ENCODE data around the gene LRRC56. TPM values are rescaled to one million over a fixed set of nuclear protein-coding genes. Genes with fewer than 3 reads are reported as not detected.
A peak's percentile ranks its signal among the peaks of the same experiment; 100 is the strongest.

The LRRC56 gene
- total RNA-seq, 1 experiment from 2014 or later, result 0.19 TPM

GRCh38 chr11:540583-541432 lies 3.5 kb downstream of the LRRC56 start:
- no peak for DNase-seq (ENCODE audit: low spot score)

- DNase-seq (ENCODE audit: low spot score), result no peak
Observed at GRCh38 chr11:541433-541885, 4.1 kb downstream of the LRRC56 start.

GRCh38 chr11:544817-545166 lies 7.5 kb downstream of the LRRC56 start:
- no peak for DNase-seq (ENCODE audit: low spot score)

DNA sequence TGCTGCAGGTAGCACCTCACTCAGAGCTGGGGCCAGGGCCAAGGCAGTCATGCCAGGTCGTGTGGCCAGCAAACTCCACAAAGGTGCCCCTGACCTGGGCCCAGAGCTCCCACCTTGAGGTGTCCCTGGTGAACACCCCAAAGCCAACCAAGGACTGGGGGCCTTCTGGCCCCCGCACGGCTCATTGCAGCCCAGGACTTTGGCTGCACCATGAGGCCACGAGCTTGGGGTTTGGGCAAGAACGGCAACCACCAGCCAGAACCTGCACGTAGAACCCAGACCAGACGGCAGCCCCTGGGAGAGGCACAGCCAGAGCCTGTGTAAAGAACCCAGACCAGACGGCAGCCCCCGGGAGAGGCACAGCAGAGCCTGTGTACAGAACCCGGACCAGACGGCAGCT lies 7.8 kb downstream of the LRRC56 start:
- no peak for DNase-seq (ENCODE audit: low spot score)

GRCh38 chr11:548700-549603 lies 11.6 kb downstream of the LRRC56 start:
- DNase-seq (ENCODE audit: low spot score), result no peak

- DNase-seq (ENCODE audit: low spot score), result no peak
Observed at GRCh38 chr11:550021-550745, 12.9 kb downstream of the LRRC56 start.

DNA sequence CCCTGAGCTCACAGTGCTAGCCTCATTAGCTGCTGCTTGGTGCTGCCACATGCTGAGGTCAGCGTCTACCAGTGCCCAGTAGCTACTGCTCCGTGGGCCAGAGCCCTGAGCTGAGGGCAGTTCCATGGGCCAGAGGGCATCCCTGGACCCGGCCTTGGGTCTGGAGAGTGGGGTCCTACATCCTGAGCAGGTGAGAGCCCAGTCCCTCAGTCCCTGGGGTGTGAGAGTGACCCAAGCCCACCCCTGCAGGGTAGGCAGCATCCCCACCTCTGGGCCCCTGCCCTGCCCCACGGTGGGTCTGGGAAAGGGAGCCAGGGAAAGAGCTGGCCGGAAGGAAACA lies 13.4 kb downstream of the LRRC56 start:
- no peak for DNase-seq (ENCODE audit: low spot score)

DNA sequence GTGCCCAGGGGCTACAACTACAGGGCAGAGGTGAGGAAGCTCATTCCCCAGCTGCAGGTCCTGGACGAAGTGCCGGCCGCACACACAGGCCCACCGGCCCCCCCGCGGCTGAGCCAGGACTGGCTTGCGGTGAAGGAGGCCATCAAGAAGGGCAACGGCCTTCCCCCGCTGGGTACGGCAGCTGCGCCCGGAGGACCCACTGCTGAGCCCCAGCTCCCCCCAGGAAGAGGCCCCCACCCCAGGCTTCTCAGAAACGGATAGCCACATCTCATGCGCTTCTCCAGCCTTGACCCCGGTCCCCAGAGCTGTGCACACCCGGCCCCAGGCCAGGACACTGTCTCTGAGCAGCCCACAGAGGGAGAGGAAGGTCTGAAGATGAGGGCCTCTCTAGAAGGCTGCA lies 13.8 kb downstream of the LRRC56 start:
- no peak for DNase-seq (ENCODE audit: low spot score)

- DNase-seq (ENCODE audit: low spot score), result no peak
Observed at GRCh38 chr11:551596-551995, 14.3 kb downstream of the LRRC56 start.

- DNase-seq (ENCODE audit: low spot score), result no peak
Observed at GRCh38 chr11:553083-553987, 16.0 kb downstream of the LRRC56 start.

DNA sequence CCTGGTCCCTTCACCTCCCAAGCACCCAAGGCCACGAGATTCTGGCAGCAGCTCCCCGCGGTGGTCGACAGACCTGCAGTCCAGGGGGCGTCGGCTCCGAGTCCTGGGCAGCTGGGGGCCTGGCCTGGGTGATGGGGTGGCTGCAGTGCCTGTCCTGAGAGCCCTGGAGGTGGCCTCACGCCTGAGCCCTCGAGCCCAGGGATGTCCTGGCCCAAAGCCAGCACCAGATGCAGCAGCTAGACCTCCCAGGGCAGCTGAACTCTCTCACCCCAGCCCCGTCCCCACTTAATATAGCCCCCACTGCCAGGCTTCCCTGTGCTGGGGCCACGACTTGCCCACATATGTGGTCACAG lies 16.6 kb downstream of the LRRC56 start:
- DNase-seq (ENCODE audit: low spot score), result no peak

DNA sequence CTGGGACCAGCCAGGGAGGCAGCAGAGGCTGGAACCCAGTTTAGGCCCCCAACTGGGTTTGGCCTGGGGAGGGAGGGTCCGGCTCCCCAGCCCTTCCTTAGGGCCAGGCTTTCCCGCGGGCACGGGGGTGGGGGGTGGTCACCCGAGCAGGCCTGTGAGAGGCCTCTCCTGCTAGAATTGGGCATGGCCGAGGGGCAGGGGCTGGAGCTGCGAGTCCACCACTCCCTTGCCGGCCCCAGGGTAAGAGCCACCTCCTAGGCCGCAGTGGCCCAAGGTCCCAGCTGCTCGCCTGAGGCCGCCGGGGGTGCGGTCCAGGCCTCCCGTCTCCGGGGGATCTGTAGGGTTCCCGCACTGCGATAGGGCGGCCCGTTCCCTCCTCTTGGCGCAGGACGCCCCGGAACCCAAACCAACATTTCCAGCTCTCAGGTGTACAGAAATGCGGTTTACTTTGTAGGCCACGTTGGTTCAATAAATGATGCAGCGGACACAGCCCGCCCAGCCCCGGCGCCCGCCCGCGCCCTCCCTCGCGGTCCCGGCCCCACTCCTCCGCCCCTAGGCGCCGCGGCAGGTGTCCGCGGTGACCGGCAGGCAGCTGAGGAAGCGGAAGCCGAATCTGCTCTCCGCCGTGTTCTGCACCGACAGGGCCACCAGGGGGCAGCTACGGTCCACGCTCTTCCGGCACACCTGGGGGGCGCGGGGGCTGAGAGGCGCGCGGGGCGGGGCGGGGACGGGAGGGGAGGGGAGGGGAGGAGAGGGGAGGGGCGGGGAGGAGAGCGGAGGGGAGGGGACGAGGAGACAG lies 17.3 kb downstream of the LRRC56 start:
- DNase-seq (ENCODE audit: low spot score), result peak; percentile 72

- no peak for DNase-seq (ENCODE audit: low spot score)
Observed at GRCh38 chr11:555227-555779, 18.0 kb downstream of the LRRC56 start.

DNA sequence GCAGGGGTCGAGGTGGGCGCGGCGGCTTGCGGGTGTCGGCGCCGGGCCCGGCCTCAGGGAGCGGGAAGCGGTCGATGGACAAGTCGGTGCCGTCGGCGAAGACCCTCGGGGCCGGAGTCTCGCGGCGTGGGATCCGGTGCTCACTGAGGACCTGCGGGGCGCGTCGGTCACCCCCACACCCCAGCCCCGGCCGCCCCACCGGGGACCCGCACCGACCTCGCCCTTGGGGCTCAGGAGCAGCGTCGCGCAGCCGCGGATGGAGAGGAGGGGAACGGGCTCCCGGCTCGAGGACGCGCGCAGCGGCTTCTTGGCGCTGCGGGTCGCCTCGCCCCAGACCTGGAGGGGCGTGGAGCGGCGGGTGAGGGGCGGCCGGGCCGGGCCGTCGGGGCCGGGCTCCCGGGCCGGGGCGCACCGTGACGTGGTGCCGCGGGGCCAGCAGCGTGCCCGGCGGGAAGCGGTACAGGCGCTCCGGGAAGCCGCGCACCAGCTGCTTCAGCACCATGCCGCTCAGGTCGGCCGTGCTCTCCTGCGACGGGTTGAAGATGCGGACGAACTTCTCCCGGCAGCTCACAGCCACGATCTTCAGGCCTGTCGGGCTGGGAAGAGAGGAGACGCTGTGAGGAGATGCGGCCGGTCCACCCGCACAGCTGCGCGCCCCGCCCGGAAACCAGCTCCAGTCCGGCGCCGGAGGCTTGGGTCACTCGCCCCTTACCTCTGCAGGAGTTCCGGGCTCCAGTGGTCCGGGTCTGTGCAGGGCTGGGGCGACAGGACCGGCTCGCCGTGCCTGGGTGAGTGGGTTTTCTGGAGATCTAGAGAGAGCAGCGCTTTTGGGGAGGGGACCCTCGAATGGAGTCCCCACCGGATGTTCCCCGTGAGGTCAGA lies 18.7 kb downstream of the LRRC56 start:
- no peak for DNase-seq (ENCODE audit: low spot score)

DNA sequence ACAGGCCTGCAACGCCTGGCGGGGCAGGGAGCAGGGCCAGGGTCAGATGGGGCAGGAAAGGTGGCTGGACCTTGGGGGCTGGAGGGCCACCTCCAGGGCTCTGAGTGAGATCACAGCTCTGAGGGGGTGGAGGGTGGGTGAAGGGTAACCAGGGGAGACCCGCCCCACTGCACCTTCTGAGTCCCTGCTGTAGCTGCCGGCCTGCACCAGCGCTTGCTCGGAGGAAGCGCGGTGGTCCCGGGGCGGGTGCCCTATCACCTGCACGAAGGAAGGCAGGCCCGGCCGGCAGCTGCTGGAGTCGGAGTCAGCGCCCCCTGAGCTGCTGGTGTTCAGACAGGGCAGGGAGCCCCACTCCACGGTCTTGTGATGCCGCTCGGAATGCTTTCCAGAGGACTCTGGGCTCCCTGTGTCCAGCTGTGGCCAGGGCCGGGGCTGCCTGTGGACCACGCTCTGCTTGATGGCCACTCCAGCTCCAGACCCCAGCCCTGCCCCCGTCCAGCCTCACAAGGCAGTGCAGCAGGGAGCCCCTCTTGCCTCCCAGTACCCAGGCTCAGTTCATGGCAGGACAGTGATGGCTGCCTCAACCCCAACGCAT lies 19.4 kb downstream of the LRRC56 start:
- DNase-seq (ENCODE audit: low spot score), result no peak

- no peak for DNase-seq (ENCODE audit: low spot score)
Observed at GRCh38 chr11:557328-558132, 20.2 kb downstream of the LRRC56 start.

DNA sequence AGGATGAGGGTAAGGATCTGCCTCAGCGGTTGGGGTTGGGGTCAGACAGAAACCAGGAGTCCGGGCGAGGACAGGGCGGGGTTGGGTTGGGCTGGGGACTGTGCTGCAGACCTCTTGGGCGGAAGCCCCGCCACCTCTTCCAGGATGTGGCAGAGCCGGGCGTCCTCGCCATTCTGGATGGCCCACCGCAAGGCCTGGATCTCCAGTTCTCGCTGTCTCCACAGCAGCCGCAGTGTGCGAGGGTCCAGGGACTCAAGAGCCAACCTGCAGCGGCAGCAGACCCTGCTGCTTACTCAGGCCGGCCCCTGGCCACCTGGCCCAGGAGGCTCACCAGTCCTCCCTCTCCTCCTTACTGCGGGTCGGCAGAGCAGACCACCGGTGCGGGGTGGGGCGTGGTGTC lies 21.2 kb downstream of the LRRC56 start:
- DNase-seq (ENCODE audit: low spot score), result no peak

All from H4 (cell line).